Brain microvascular endothelial cell (primary cell): ENCODE results near the gene WDR27.
"Not testable (repeated sequence)": the region's sequence is repeated elsewhere in the genome, so short reads cannot be mapped to it uniquely, and the experiment has no call there.

Source experiments
- DNase-seq: peaks from one replicate; pipeline ENCODE4 v3.0.0-alpha.2; 2020
- H3K27ac ChIP-seq: fragments of 250-450 bp; sonication (Bioruptor Pico); 2 replicates; pipeline ENCODE4 v1.5.1; 2020; ENCODE audit warnings: mild to moderate bottlenecking, moderate library complexity
- H3K27me3 ChIP-seq: fragments of 250-450 bp; sonication (Bioruptor Pico); replicated peaks from 2 replicates; pipeline ENCODE4 v1.5.1; 2020; ENCODE audit warnings: mild to moderate bottlenecking
- H3K36me3 ChIP-seq: fragments of 250-450 bp; sonication (Bioruptor Pico); replicated peaks from 2 replicates; pipeline ENCODE4 v1.5.1; 2020; ENCODE audit warnings: mild to moderate bottlenecking
- H3K4me3 ChIP-seq: 2 replicates; pipeline ENCODE4 v1.5.1; 2011; ENCODE audit warnings: low read depth, mild to moderate bottlenecking, control low read depth, low read length, moderate library complexity
- CTCF ChIP-seq: IDR thresholded peaks from 2 replicates; pipeline ENCODE4 v1.5.1; 2011; ENCODE audit warnings: low read depth, mild to moderate bottlenecking, moderate library complexity, low read length, control low read depth, inconsistent platforms; ENCODE audit errors: missing control alignments
- in situ Hi-C: cut with HindIII; loops from 2 replicates; pipeline ENCODE4 v1.10.0; 2017; ENCODE audit warnings: low sequenced_read_pairs, low pct_ligation_motif_present

Gene WDR27

GRCh38 chr6:169702840-169703246 is 1.0 kb upstream of the WDR27 start:
- H3K27ac ChIP-seq, result peak overlapping the region; percentile 97
- peaks cover 3% of the 10 kb centered on the region for H3K36me3 ChIP-seq
- no peak for TF ChIP-seq CTCF
- H3K27me3 ChIP-seq, result no peaks in the 10 kb centered on the region
- no peak for DNase-seq
- peak overlapping the region; percentile 91 for H3K4me3 ChIP-seq
- in situ Hi-C loops, result no loop called here

DNA sequence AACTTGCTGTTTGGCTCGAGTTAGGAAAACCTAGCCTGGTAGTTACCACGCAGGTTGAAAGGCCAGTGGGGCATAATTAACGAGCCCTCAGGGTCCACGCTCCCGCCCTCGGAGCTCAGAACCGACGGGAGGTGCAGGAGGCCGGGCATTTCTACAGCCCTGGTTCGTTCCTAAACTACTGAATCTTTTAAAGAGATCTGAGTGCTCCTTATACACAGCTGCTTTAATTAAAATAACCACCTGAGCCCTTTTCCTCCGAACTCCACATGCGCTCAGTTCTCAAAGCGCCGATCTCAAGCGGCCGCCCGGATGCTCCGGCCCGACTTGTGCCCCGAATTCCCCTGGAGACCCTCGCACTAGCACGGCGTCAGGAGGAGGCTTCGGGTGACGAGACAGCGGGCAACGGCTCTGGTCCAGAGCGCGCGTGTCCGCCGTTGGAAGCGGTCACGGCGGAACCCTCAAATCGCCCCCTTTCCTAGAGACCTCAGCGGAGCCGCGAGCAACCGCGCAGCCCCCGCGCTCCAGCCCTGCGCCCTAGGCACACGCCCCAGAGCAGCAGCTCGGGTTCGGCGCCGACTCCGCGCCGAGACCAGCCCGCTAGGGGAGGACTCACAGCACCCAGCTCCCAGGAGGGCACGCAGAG is 397 bp downstream of the WDR27 start:
- Histone ChIP-seq H3K27ac (peak overlapping the region; percentile 97), H3K4me3 (peak overlapping the region; percentile 91), H3K36me3 (peaks cover 3% of the 10 kb centered on the region), H3K27me3 (no peaks in the 10 kb centered on the region)
- no peak for TF ChIP-seq CTCF
- DNase-seq, result no peak
- in situ Hi-C loops, result no loop called here

- Histone ChIP-seq H3K27ac (no peak overlapping the region), H3K4me3 (no peak overlapping the region), H3K27me3 (no peaks in the 10 kb centered on the region), H3K36me3 (peaks cover 3% of the 10 kb centered on the region)
- TF ChIP-seq CTCF, result no peak
- in situ Hi-C loops, result no loop called here
- no peak for DNase-seq
Measured at GRCh38 chr6:169700296-169700695, 1.5 kb downstream of the WDR27 start.

DNA sequence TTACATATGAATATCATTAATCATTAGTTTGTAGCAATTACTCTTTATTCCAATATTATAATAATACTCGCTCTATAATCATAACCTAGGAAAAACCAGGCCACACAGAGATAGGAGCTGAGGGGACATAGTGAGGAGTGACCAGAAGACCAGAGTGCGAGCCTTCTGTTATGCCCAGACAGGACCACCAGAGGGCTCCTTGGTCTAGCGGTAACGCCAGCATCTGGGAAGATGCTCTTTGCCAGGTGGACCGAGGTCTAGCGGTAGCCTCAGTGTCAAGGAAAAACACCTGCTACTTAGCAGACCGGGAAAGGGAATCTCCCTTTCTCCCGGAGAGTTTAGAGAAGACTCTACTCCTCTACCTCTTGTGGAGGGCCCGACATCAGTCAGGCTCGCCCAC is 4.7 kb downstream of the WDR27 start:
- DNase-seq, result peak; percentile 27
- in situ Hi-C loops, H3K36me3 ChIP-seq, H3K27me3 ChIP-seq, H3K4me3 ChIP-seq: not testable (repeated sequence)
- H3K27ac ChIP-seq, result peak overlapping the region; percentile 47
- peak; percentile 64 for TF ChIP-seq CTCF

DNA sequence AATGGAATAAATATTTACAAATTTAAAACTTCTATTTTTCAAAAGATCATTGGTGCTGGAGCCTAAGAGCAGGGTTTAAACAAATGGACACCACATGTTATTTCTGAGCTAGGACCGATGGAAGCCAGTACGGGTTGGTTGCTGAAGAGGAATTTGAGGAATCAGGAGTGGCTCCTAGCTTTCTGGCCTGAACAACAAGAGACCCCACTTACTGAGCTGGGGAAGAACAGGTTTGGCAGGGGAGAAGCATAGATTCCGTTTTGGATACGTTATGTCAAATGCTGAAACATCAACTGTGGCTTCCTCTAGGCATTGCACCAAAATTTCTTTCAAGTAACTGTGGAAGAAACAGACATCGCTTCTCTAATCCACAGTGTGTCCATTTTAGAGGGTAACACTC is 6.7 kb downstream of the WDR27 start:
- no peaks in the 10 kb centered on the region for H3K36me3 ChIP-seq
- H3K4me3 ChIP-seq, result no peak overlapping the region
- no peaks in the 10 kb centered on the region for H3K27me3 ChIP-seq
- no peak for TF ChIP-seq CTCF
- DNase-seq, result no peak
- in situ Hi-C loops, result no loop called here
- no peak overlapping the region for H3K27ac ChIP-seq

DNA sequence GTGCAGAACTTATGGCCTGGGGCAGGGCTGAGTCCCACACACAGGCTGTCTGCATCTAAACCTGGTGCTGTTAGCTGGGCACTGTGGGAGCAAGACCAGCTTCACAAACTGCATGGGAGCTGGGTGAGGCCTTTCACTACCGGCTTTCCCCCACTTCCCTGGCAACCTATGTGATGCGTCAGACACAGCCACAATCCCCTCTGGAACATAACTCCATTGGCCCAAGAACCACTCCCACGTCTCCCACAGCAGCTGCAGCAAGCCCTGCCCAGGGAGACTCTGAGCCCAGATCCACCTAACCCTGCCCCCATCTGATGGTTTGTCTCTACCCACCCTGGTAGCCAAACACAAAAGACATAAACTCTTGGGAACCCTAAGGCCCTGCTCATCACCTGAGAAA is 9.3 kb downstream of the WDR27 start:
- in situ Hi-C loops, result no loop called here
- H3K36me3 ChIP-seq, result peaks cover 3% of the 10 kb centered on the region
- H3K27me3 ChIP-seq, result no peaks in the 10 kb centered on the region
- H3K27ac ChIP-seq, result no peak overlapping the region
- no peak for DNase-seq
- no peak overlapping the region for H3K4me3 ChIP-seq
- TF ChIP-seq CTCF, result no peak
